GM12878 (cell line): ENCODE measurements around the gene RTP1. TPM values are rescaled to one million over a fixed set of nuclear protein-coding genes. Genes with fewer than 3 reads are reported as not detected.

Experiments used
- ATAC-seq: fragments of 200-7000 bp; cut with Tn5 transposase; 3 replicates; pipeline ENCODE4 v1.9.1; 2020; ENCODE audit warnings: mild to moderate bottlenecking, moderate library complexity
- BruUV-seq: library from RNA; stranded (reverse); fragments of 400-500 nt; replicated peaks from 2 replicates; lab custom pipeline; 2021; lab: Mats Ljungman, UMichigan
- CTCF ChIA-PET: fragments of 300-600 bp; sonication (Branson Sonifier 250); formaldehyde crosslinking; extraction: SDS; loops from one replicate; lab custom pipeline; 2021; ENCODE audit warnings: inconsistent platforms; lab: Yijun Ruan, JAX
- POLR2A ChIA-PET: fragments of 350-600 bp; formaldehyde crosslinking; extraction: SDS; loops from one replicate; lab custom pipeline; 2021; ENCODE audit warnings: inconsistent platforms; lab: Charles Lee
- RAD21 ChIA-PET: fragments of 300-600 bp; sonication (Branson Sonifier 250); formaldehyde crosslinking; loops from one replicate; lab custom pipeline; 2023; ENCODE audit warnings: antibody characterized with exemption; ENCODE audit not compliant: unreplicated experiment; lab: Charles Lee
- SMC1A ChIA-PET: fragments of 300-600 bp; sonication (Branson Sonifier 250); formaldehyde crosslinking; loops from one replicate; lab custom pipeline; 2023; ENCODE audit not compliant: unreplicated experiment, uncharacterized antibody; lab: Charles Lee
- DNase-seq: peaks from one replicate; pipeline ENCODE4 v3.0.0-alpha.2; 2011; ENCODE audit warnings: low read depth, low spot score
- FAIRE-seq: peaks from 3 replicates; lab custom pipeline; 2011; peaks lifted over from hg19 to GRCh38; lab: Jason Lieb, UNC
- H2AFZ ChIP-seq: 2 replicates; pipeline ENCODE4 v1.6.0; 2011; ENCODE audit warnings: low read depth, low read length, control low read depth; ENCODE audit not compliant: control insufficient read depth
- H3K27ac ChIP-seq: 2 replicates; pipeline ENCODE4 v1.5.1; 2011; ENCODE audit warnings: control low read depth; ENCODE audit not compliant: control insufficient read depth, insufficient read depth
- H3K27me3 ChIP-seq, 2 experiments: replicated peaks in 1 of 2; 2 replicates each; pipeline versions ENCODE4 v1.6.0 to v1.6.1; 2011; ENCODE audit warnings: low read length in 1 of 2; ENCODE audit not compliant: control insufficient read depth in 2 of 2, insufficient read depth in 2 of 2
- H3K36me3 ChIP-seq, 2 experiments: 2 replicates each; pipeline ENCODE4 v1.5.1; 2011; ENCODE audit warnings: low read length in 1 of 2; ENCODE audit not compliant: control insufficient read depth in 2 of 2, insufficient read depth in 2 of 2
- H3K4me1 ChIP-seq: 2 replicates; pipeline ENCODE4 v1.6.1; 2011; ENCODE audit warnings: mild to moderate bottlenecking, low read length, moderate library complexity, mixed read lengths; ENCODE audit not compliant: control insufficient read depth, insufficient read depth
- H3K4me2 ChIP-seq: 2 replicates; pipeline ENCODE4 v1.6.0; 2011; ENCODE audit warnings: control low read depth; ENCODE audit not compliant: control insufficient read depth, insufficient read depth
- H3K4me3 ChIP-seq: fragments of 200-600 bp; sonication (generic); 2 replicates; pipeline ENCODE4 v1.5.1; 2016
- H3K79me2 ChIP-seq: 2 replicates; pipeline ENCODE4 v1.6.0; 2011; ENCODE audit warnings: low read length; ENCODE audit not compliant: control insufficient read depth, insufficient read depth
- H3K9ac ChIP-seq: 2 replicates; pipeline ENCODE4 v1.8.0; 2011; ENCODE audit warnings: low read length, control low read depth, mixed read lengths; ENCODE audit not compliant: control insufficient read depth, insufficient read depth
- H3K9me3 ChIP-seq: replicated peaks from 3 replicates; pipeline ENCODE4 v1.5.1; 2011; ENCODE audit warnings: mild to moderate bottlenecking, low read length; ENCODE audit not compliant: control insufficient read depth, insufficient read depth
- H4K20me1 ChIP-seq: 2 replicates; pipeline ENCODE4 v1.6.0; 2011; ENCODE audit not compliant: control insufficient read depth, insufficient read depth
- ATF7 ChIP-seq: fragments of 450-650 bp; IDR thresholded peaks from 2 replicates; pipeline ENCODE4 v1.6.1; 2016; ENCODE audit warnings: low read depth, mild to moderate bottlenecking
- SMAD1 ChIP-seq: fragments of 450-650 bp; IDR thresholded peaks from 2 replicates; pipeline ENCODE4 v1.6.1; 2018; ENCODE audit warnings: mild to moderate bottlenecking, low read depth; ENCODE audit not compliant: partially characterized antibody
- SP1 ChIP-seq: IDR thresholded peaks from one replicate; pipeline ENCODE4 v1.6.1; 2011; ENCODE audit warnings: low read depth, low read length
- SUZ12 ChIP-seq: fragments of 200-600 bp; sonication (generic); IDR thresholded peaks from one replicate; pipeline ENCODE4 v1.6.1; 2018; ENCODE audit warnings: antibody characterized with exemption, mild to moderate bottlenecking; ENCODE audit not compliant: unreplicated experiment
- WGBS: methylation state at CpG from one replicate; pipeline ENCODE4 v1.1.6; 2016; ENCODE audit warnings: low lambda C conversion rate; ENCODE audit not compliant: insufficient replicate concordance, insufficient coverage; ENCODE audit errors: missing lambda C conversion rate; 5-methylcytosine and 5-hydroxymethylcytosine counted together
- in situ Hi-C: fragments of 300-500 bp; cut with MboI; formaldehyde crosslinking; loops from 9 replicates; pipeline ENCODE4 v1.14.3; 2018; ENCODE audit warnings: mixed read lengths
- intact Hi-C: fragments of 100-400 bp; cut with micrococcal nuclease; formaldehyde crosslinking; loops from one replicate; pipeline ENCODE4 v1.14.2; 2022; ENCODE audit not compliant: unreplicated experiment
- polyA plus RNA-seq, 11 experiments: library from polyadenylated mRNA; depleted of rRNA in 4 of 11; unstranded in 6 of 11; stranded (reverse) in 5 of 11; fragments of >200 nt; fragmentation: Nextera tagmentation in 4 of 11; fragmentation: Illumina TruSeq in 1 of 11; extraction: Ambion mirVana in 4 of 11; extraction: Trizol in 1 of 11; gene quantifications; 1 replicate in 1 of 11; 2 replicates in 10 of 11; pipeline versions ENCODE4 v1.2.1 to v1.2.3, GENCODE V29; 2011 to 2016; ENCODE audit warnings: inconsistent platforms in 2 of 11, missing spikeins in 2 of 11, low read depth in 1 of 11
- total RNA-seq, 4 experiments: library from RNA; depleted of rRNA in 3 of 4; stranded (reverse); fragments of >200 nt in 3 of 4; fragmentation: Illumina TruSeq in 1 of 4; extraction: Trizol in 1 of 4; gene quantifications; 2 replicates each; pipeline versions ENCODE4 v1.2.1 to v1.2.3, GENCODE V29; 2013 to 2021
- TF ChIP-seq, protein P1 (sequence below): fragments of 450-650 bp; formaldehyde crosslinking; IDR thresholded peaks from 2 replicates; pipeline ENCODE4 v1.5.0; 2022; ENCODE audit warnings: mild to moderate bottlenecking, missing genetic modification characterization
- TF ChIP-seq, protein P2 (sequence below): IDR thresholded peaks from 2 replicates; pipeline ENCODE4 v1.6.1; 2012; ENCODE audit warnings: low read depth, low read length, improper control_type of control experiment

RTP1 gene
- total and polyA plus RNA-seq, 10 of the 15 experiments (the other 5 are each of a cell fraction or from before 2014, with no cell fraction given): not detected

DNA sequence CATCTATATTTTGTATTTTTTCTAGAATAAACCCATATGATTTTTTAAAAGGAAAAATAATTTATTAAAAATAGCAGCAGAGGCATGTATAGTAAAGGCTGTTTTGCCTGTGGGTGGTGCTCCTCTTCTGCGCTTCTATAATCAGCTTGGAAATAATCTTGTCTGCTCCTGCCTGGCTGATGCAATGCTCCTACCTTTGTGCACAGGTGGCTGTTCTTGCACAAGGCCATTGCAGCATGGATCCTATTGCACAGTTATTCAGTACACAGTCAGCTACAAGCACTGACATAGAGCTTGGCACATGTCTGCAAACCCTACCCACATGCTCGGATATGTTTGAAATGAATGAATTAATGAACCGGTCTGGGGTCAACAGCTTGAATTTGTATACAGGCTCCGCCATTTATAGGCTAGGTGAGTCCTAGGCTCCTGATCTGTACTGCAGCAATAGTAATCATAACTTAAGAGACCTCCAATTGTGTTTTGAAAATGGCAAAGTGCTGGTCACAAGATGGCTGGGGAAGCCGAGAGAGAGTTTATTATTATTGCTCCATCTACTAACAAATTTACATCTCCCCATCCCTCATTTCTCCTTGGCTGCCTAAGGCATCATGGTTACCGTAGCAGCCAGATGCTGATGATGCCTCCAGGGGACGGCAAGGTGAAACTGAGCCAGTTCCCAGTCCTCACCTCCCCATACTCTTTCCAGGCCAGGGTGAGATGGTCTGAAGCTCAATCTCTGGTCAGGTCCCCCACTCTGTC is 532 bp upstream of the RTP1 start:
- SMC1A ChIA-PET: interaction anchor here (1.6 kb wide), 1 partner anchor 27 kb away, joined by 3 read pairs; no protein-coding TSS in a partner anchor
- 36% methylated on average over 7 of the region's 7 CpGs for WGBS
- Histone ChIP-seq H3K79me2 (no peaks in the 10 kb centered on the region), H3K27ac (no peak overlapping the region), H3K4me1 (no peaks in the 10 kb centered on the region)
- CTCF ChIA-PET: no interaction called here
- no TSS peak for BruUV-seq
- no peak for TF ChIP-seq ATF7
- TF ChIP-seq, protein P1, sequence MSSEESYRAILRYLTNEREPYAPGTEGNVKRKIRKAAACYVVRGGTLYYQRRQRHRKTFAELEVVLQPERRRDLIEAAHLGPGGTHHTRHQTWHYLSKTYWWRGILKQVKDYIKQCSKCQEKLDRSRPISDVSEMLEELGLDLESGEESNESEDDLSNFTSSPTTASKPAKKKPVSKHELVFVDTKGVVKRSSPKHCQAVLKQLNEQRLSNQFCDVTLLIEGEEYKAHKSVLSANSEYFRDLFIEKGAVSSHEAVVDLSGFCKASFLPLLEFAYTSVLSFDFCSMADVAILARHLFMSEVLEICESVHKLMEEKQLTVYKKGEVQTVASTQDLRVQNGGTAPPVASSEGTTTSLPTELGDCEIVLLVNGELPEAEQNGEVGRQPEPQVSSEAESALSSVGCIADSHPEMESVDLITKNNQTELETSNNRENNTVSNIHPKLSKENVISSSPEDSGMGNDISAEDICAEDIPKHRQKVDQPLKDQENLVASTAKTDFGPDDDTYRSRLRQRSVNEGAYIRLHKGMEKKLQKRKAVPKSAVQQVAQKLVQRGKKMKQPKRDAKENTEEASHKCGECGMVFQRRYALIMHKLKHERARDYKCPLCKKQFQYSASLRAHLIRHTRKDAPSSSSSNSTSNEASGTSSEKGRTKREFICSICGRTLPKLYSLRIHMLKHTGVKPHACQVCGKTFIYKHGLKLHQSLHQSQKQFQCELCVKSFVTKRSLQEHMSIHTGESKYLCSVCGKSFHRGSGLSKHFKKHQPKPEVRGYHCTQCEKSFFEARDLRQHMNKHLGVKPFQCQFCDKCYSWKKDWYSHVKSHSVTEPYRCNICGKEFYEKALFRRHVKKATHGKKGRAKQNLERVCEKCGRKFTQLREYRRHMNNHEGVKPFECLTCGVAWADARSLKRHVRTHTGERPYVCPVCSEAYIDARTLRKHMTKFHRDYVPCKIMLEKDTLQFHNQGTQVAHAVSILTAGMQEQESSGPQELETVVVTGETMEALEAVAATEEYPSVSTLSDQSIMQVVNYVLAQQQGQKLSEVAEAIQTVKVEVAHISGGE: no peak
- TF ChIP-seq SP1: no peak
- no peak for TF ChIP-seq SUZ12
- TF ChIP-seq SMAD1: no peak
- TF ChIP-seq, protein P2, sequence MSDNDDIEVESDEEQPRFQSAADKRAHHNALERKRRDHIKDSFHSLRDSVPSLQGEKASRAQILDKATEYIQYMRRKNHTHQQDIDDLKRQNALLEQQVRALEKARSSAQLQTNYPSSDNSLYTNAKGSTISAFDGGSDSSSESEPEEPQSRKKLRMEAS: no peak
- TF ChIP-seq, all 136 proteins: peak for 0
- no peaks in the 10 kb centered on the region; a peak in 1 of 4 replicates for H3K27me3 ChIP-seq
- intact Hi-C loops (no loop called here), in situ Hi-C loops (no loop called here)
- DNase-seq: no peak
- no peak overlapping the region for H2AFZ ChIP-seq
- H3K4me3 ChIP-seq: no peak overlapping the region
- RAD21 ChIA-PET: no interaction called here
- no peak overlapping the region for H3K4me2 ChIP-seq
- ATAC-seq: no peak
- H3K36me3 ChIP-seq: no peaks in the 10 kb centered on the region
- POLR2A ChIA-PET: no interaction called here
- no peak for FAIRE-seq
- no peaks in the 10 kb centered on the region for H3K9me3 ChIP-seq
- no peak overlapping the region for H3K9ac ChIP-seq
- H4K20me1 ChIP-seq: no peaks in the 10 kb centered on the region
